ENCODE results near the gene SPOCK2. TPM values are rescaled to one million over a fixed set of nuclear protein-coding genes. Genes with fewer than 3 reads are reported as not detected.

Gene SPOCK2, protein sequence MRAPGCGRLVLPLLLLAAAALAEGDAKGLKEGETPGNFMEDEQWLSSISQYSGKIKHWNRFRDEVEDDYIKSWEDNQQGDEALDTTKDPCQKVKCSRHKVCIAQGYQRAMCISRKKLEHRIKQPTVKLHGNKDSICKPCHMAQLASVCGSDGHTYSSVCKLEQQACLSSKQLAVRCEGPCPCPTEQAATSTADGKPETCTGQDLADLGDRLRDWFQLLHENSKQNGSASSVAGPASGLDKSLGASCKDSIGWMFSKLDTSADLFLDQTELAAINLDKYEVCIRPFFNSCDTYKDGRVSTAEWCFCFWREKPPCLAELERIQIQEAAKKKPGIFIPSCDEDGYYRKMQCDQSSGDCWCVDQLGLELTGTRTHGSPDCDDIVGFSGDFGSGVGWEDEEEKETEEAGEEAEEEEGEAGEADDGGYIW
- polyA plus RNA-seq (2012; rRNA removed) = 0.18 and 0.63 TPM in 2 replicates
- 0.14 and 0.46 TPM in 2 replicates for polyA plus RNA-seq (2012; cell fraction: cytosol; rRNA removed)
- 1.2 and 1.4 TPM in 2 replicates for polyA plus RNA-seq (2012; cell fraction: nucleus; rRNA removed)

DNA sequence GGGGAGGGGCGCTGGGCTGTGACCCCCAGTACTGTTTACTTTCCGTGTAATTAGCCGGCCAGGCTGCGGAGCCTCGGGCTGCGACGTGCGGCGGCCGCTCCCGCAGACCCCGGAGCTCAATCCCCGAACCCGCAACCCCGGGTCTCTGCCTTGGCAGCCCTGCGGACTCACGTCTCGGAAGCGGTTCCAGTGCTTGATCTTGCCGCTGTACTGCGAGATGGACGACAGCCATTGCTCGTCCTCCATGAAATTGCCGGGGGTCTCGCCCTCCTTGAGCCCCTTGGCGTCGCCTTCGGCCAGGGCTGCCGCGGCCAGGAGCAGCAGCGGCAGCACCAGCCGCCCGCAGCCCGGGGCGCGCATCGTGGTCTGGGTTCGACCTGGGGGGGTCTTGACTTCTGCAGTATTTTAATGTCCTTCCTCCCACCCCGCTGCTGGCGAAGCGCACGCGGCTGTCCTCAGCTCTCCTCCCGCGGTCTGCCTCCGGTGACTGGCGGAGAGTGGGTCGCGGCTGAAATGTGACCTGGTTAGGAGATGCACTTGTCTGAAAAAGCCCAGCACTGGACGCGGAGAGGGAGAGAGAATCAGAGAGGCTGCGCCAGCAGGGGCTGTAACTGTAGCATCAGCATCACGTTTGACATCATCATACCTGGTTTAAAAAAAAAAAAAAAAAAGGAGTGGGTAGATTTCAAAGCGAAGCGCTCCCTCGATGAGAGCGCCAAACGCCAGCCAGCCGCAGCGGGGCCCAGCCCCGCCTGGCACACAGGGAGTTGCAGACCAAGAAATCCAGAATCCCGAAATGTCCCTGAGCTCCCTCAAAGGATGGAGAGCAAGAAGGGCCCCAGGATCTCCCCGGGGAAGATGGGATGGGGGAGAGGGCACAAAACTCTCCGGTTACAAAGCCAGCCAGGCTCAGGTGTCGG is at the start of gene SPOCK2:
Gene SPOCK2, minus strand, starts transcription at position 583 of the 920 bp plus-strand sequence. Its CDS starts 223 bp downstream, at position 360.
- Histone ChIP-seq H3K27ac (ENCODE audit: low read depth in 2 of 2, low read length in 1 of 2) (no peak within 1 kb of the TSS), H4K20me1 (ENCODE audit: insufficient read depth) (no peaks in the 10 kb centered on the region), H3K36me3 (replicated peaks in 1 of 2; ENCODE audit: control insufficient read depth in 1 of 2, insufficient read depth in 2 of 2, low read length in 1 of 2) (no peaks in the 10 kb centered on the region), H3K9ac (no peak within 1 kb of the TSS), H3K4me2 (peak within 1 kb of the TSS; percentile 79), H3K9me3 (no peaks in the 10 kb centered on the region), H3K4me1 (ENCODE audit: control insufficient read depth in 1 of 2, insufficient read depth in 2 of 2, low read depth in 1 of 2, low read length in 1 of 2) (peaks cover 0 to 8% of the 10 kb centered on the region in 2 experiments; a peak in 1 of 4 replicates), H3K4me3 (ENCODE audit: low read depth in 2 of 2, low read length in 1 of 2) (peak within 1 kb of the TSS; percentile 12 to 39; a peak in 2 of 4 replicates), H3K9me2 (no peaks in the 10 kb centered on the region), H2AFZ (ENCODE audit: low read depth) (peak within 1 kb of the TSS; percentile 59; the same call in 1 of the 2 replicates), H3K79me2 (ENCODE audit: insufficient read depth) (no peaks in the 10 kb centered on the region), H3F3A (replicated peaks; ENCODE audit: insufficient read depth) (no peaks in the 10 kb centered on the region), H3K27me3 (ENCODE audit: insufficient read depth) (peaks cover 10% of the 10 kb centered on the region; the same call in 1 of the 2 replicates)
- POLR2A ChIA-PET = interaction anchor here (0.5 to 1.0 kb wide), 2 partner anchors 20 to 184 kb away, joined by 3 read pairs; no protein-coding TSS in a partner anchor
- CTCF ChIA-PET = interaction anchor here (0.6 to 1.8 kb wide), 5 partner anchors 16 to 191 kb away, joined by 3 to 5 read pairs (median 3); no protein-coding TSS in a partner anchor
- no peak for TF ChIP-seq SMC3 (IDR thresholded peaks at IDR 0.05; ENCODE audit: low read depth, low read length)
- TF ChIP-seq TAF1 (IDR thresholded peaks at IDR 0.05; ENCODE audit: borderline replicate concordance, low read depth, low read length) = no peak
- TF ChIP-seq, protein P1, sequence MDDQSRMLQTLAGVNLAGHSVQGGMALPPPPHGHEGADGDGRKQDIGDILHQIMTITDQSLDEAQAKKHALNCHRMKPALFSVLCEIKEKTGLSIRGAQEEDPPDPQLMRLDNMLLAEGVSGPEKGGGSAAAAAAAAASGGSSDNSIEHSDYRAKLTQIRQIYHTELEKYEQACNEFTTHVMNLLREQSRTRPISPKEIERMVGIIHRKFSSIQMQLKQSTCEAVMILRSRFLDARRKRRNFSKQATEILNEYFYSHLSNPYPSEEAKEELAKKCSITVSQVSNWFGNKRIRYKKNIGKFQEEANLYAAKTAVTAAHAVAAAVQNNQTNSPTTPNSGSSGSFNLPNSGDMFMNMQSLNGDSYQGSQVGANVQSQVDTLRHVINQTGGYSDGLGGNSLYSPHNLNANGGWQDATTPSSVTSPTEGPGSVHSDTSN (IDR thresholded peaks at IDR 0.05) = no peak
- no peak for TF ChIP-seq CHD2 (IDR thresholded peaks at IDR 0.05; ENCODE audit: low read length, partially characterized antibody)
- TF ChIP-seq TEAD4 (IDR thresholded peaks at IDR 0.05; ENCODE audit: borderline replicate concordance, insufficient read depth) = no peak
- TF ChIP-seq, protein P2, sequence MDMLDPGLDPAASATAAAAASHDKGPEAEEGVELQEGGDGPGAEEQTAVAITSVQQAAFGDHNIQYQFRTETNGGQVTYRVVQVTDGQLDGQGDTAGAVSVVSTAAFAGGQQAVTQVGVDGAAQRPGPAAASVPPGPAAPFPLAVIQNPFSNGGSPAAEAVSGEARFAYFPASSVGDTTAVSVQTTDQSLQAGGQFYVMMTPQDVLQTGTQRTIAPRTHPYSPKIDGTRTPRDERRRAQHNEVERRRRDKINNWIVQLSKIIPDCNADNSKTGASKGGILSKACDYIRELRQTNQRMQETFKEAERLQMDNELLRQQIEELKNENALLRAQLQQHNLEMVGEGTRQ (IDR thresholded peaks at IDR 0.05; ENCODE audit: borderline replicate concordance, low read depth, low read length) = no peak
- TF ChIP-seq EP300 (IDR thresholded peaks at IDR 0.05; ENCODE audit: borderline replicate concordance in 1 of 2, low read depth in 1 of 2, low read length in 1 of 2) = no peak
- TF ChIP-seq NRF1 (IDR thresholded peaks at IDR 0.05; ENCODE audit: low read depth, low read length) = no peak
- no peak for TF ChIP-seq NFIC (IDR thresholded peaks at IDR 0.05; ENCODE audit: borderline replicate concordance)
- TF ChIP-seq, protein P3, sequence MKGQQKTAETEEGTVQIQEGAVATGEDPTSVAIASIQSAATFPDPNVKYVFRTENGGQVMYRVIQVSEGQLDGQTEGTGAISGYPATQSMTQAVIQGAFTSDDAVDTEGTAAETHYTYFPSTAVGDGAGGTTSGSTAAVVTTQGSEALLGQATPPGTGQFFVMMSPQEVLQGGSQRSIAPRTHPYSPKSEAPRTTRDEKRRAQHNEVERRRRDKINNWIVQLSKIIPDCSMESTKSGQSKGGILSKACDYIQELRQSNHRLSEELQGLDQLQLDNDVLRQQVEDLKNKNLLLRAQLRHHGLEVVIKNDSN (IDR thresholded peaks at IDR 0.05; ENCODE audit: borderline replicate concordance, low read depth) = no peak
- TF ChIP-seq, protein P4, sequence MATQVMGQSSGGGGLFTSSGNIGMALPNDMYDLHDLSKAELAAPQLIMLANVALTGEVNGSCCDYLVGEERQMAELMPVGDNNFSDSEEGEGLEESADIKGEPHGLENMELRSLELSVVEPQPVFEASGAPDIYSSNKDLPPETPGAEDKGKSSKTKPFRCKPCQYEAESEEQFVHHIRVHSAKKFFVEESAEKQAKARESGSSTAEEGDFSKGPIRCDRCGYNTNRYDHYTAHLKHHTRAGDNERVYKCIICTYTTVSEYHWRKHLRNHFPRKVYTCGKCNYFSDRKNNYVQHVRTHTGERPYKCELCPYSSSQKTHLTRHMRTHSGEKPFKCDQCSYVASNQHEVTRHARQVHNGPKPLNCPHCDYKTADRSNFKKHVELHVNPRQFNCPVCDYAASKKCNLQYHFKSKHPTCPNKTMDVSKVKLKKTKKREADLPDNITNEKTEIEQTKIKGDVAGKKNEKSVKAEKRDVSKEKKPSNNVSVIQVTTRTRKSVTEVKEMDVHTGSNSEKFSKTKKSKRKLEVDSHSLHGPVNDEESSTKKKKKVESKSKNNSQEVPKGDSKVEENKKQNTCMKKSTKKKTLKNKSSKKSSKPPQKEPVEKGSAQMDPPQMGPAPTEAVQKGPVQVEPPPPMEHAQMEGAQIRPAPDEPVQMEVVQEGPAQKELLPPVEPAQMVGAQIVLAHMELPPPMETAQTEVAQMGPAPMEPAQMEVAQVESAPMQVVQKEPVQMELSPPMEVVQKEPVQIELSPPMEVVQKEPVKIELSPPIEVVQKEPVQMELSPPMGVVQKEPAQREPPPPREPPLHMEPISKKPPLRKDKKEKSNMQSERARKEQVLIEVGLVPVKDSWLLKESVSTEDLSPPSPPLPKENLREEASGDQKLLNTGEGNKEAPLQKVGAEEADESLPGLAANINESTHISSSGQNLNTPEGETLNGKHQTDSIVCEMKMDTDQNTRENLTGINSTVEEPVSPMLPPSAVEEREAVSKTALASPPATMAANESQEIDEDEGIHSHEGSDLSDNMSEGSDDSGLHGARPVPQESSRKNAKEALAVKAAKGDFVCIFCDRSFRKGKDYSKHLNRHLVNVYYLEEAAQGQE (IDR thresholded peaks at IDR 0.05; ENCODE audit: low read depth, low read length) = no peak
- TF ChIP-seq RXRA (IDR thresholded peaks at IDR 0.05; ENCODE audit: borderline replicate concordance, low read depth) = no peak
- no peak for TF ChIP-seq RFX5 (IDR thresholded peaks at IDR 0.05; ENCODE audit: low read length)
- no peak for TF ChIP-seq YY1 (IDR thresholded peaks at IDR 0.05; ENCODE audit: low read depth)
- TF ChIP-seq GABPA (IDR thresholded peaks at IDR 0.05; ENCODE audit: low read depth) = no peak
- TF ChIP-seq TCF12 (IDR thresholded peaks at IDR 0.05) = no peak
- TF ChIP-seq, protein P5, sequence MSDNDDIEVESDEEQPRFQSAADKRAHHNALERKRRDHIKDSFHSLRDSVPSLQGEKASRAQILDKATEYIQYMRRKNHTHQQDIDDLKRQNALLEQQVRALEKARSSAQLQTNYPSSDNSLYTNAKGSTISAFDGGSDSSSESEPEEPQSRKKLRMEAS (IDR thresholded peaks at IDR 0.05; ENCODE audit: low read depth) = no peak
- peak; percentile 79 for DNase-seq
- 36% methylated on average over 50 of the region's 65 CpGs for WGBS (ENCODE audit: low lambda C conversion rate)
